Testis (tissue), 3 donors: ENCODE results near the gene GATAD2B. TPM values are rescaled to one million over a fixed set of nuclear protein-coding genes. Genes with fewer than 3 reads are reported as not detected.

ENCODE experiments used
- DNase-seq: peaks from one replicate; pipeline ENCODE4 v3.0.0-alpha.2; 2019
- H3K27ac ChIP-seq, 2 donors: fragments of 200-600 bp; sonication (generic); one replicate each; pipeline ENCODE4 v1.5.1; 2019
- H3K27me3 ChIP-seq: fragments of 200-600 bp; sonication (generic); one replicate; pipeline ENCODE4 v1.5.1; 2019
- H3K36me3 ChIP-seq: fragments of 200-600 bp; sonication (generic); one replicate; pipeline ENCODE4 v1.5.1; 2017; ENCODE audit warnings: low read depth; ENCODE audit errors: missing control alignments
- H3K4me1 ChIP-seq: fragments of 200-600 bp; sonication (generic); one replicate; pipeline ENCODE4 v1.5.1; 2019
- H3K4me3 ChIP-seq, 2 donors: fragments of 200-600 bp; sonication (generic); one replicate each; pipeline ENCODE4 v1.5.1; 2017 to 2019
- H3K9me3 ChIP-seq: fragments of 200-600 bp; sonication (generic); one replicate; pipeline ENCODE4 v1.5.1; 2017
- POLR2A ChIP-seq: fragments of 450-650 bp; IDR thresholded peaks from one replicate; pipeline ENCODE4 v1.6.1; 2017; ENCODE audit warnings: antibody characterized with exemption, mild to moderate bottlenecking, moderate library complexity
- WGBS, 2 donors: methylation state at CpG; one replicate each; pipeline ENCODE4 v1.1.5; 2018; 5-methylcytosine and 5-hydroxymethylcytosine counted together
- intact Hi-C: fragments of 100-400 bp; cut with DNase I; formaldehyde crosslinking; loops from one replicate; pipeline ENCODE4 v1.15.1; 2023; ENCODE audit warnings: low total_unique reads
- polyA plus RNA-seq: library from polyadenylated mRNA; stranded (reverse); fragments of 350-450 nt; fragmentation: Illumina TruSeq; extraction: RNeasy Lipid Tissue Mini Kit (QIAGEN cat#74804); gene quantifications from one replicate; pipeline ENCODE4 v1.2.3, GENCODE V29; 2014; ENCODE audit warnings: low read depth, low replicate concordance; ENCODE audit not compliant: insufficient read depth
- total RNA-seq, 2 donors: library from RNA; depleted of rRNA; stranded (reverse); fragments of >200 nt; gene quantifications; one replicate each; pipeline ENCODE4 v1.2.3, GENCODE V29; 2016
- TF ChIP-seq, protein P1 (sequence below), 3 experiments: fragments of 450-650 bp in 2 of 3; fragments of 200-600 bp in 1 of 3; sonication (generic) in 1 of 3; IDR thresholded peaks; one replicate each; pipeline ENCODE4 v1.5.1; 2016 to 2019; ENCODE audit warnings: antibody characterized with exemption in 3 of 3, mild to moderate bottlenecking in 2 of 3, moderate library complexity in 1 of 3

GATAD2B gene
- total and polyA plus RNA-seq, 3 donors from 2014 or later: 26.5 to 37.4 (median 32.1) TPM

- no peaks in the 10 kb centered on the region for H3K27me3 ChIP-seq
- intact Hi-C loops: no loop called here
- peaks cover 42% of the 10 kb centered on the region for H3K4me1 ChIP-seq
- no peak overlapping the region for H3K27ac ChIP-seq
- no peaks in the 10 kb centered on the region for H3K36me3 ChIP-seq
- no peak overlapping the region for H3K4me3 ChIP-seq
- no peak for TF ChIP-seq POLR2A
- TF ChIP-seq, protein P1, sequence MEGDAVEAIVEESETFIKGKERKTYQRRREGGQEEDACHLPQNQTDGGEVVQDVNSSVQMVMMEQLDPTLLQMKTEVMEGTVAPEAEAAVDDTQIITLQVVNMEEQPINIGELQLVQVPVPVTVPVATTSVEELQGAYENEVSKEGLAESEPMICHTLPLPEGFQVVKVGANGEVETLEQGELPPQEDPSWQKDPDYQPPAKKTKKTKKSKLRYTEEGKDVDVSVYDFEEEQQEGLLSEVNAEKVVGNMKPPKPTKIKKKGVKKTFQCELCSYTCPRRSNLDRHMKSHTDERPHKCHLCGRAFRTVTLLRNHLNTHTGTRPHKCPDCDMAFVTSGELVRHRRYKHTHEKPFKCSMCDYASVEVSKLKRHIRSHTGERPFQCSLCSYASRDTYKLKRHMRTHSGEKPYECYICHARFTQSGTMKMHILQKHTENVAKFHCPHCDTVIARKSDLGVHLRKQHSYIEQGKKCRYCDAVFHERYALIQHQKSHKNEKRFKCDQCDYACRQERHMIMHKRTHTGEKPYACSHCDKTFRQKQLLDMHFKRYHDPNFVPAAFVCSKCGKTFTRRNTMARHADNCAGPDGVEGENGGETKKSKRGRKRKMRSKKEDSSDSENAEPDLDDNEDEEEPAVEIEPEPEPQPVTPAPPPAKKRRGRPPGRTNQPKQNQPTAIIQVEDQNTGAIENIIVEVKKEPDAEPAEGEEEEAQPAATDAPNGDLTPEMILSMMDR (IDR thresholded peaks at IDR 0.05): no peak
- no peak for DNase-seq
- 74% methylated on average over 10 of the region's 10 CpGs for whole genome bisulfite sequencing, 2 donors
- H3K9me3 ChIP-seq: no peaks in the 10 kb centered on the region
These were observed 145.9 kb downstream of the GATAD2B start for GRCh38 chr1:153776845-153777370.

DNA sequence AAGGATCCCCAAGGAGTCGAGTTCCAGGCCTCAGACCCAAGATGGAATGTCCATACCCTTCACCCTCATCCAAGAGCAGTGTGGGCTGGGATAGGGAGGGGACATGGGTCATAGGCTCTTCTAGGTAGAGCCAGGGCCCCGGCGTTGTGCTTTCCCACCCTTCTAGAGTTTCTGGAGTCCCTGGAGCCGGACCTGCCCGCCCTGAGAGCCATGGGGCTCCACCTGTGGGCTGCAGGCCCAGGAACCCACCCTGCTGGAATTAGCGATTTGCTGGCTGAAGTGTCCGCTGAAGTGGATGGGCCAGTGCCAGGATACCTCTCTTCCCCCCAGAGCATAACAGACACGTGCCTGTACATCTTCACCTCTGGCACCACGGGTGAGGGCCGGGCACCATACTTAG lies 146.4 kb downstream of the GATAD2B start:
- DNase-seq: no peak
- Histone ChIP-seq H3K4me1 (peaks cover 42% of the 10 kb centered on the region), H3K4me3 (peak overlapping the region; percentile 55 to 68), H3K9me3 (no peaks in the 10 kb centered on the region), H3K27me3 (no peaks in the 10 kb centered on the region), H3K36me3 (no peaks in the 10 kb centered on the region), H3K27ac (peak overlapping the region; percentile 61 to 87)
- intact Hi-C loops: no loop called here
- 35 to 36% methylated on average over 10 of the region's 10 CpGs for WGBS, 2 donors
- no peak for TF ChIP-seq POLR2A
- TF ChIP-seq, protein P1 (IDR thresholded peaks at IDR 0.05): no peak

- Histone ChIP-seq H3K4me3 (peak overlapping the region; percentile 55 to 68), H3K36me3 (no peaks in the 10 kb centered on the region), H3K9me3 (no peaks in the 10 kb centered on the region), H3K27ac (peak overlapping the region; percentile 61 to 87), H3K4me1 (peaks cover 43% of the 10 kb centered on the region), H3K27me3 (no peaks in the 10 kb centered on the region)
- WGBS, 2 donors: 0 to 1% methylated on average over 15 to 59 of the region's 83 CpGs
- DNase-seq: peak; percentile 83
- intact Hi-C loops: no loop called here
- TF ChIP-seq POLR2A: no peak
- TF ChIP-seq, protein P1 (IDR thresholded peaks at IDR 0.05): no peak
These were observed 147.1 kb downstream of the GATAD2B start for GRCh38 chr1:153775458-153776327.

DNA sequence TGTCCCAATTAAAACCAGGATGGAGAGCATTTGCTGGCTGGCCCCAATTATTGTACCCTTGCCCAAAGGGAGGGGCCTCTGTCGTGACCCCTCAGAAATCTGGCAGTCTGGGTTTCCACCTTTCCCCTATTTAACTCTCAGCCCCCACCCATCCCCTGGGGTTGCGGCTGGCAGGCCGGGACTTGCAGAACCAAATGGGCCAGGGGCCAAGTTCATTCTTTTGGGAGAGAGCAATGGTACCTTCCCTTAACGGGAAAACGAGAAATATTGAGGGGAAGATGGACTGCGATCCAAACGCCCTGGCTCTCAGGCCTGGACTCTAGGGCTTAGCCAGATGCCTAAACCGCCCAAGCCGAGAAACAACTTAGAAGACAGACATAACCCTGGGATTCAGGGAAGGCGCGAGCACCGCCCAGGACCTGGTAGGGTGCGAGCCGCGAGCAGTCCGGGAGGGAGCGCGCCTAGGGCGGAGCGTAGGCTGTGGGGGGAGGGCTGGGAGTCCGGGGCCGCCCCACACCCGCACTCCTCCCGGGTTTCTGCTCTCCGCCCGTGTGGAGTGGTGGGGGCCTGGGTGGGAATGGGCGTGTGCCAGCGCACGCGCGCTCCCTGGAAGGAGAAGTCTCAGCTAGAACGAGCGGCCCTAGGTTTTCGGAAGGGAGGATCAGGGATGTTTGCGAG lies 147.9 kb downstream of the GATAD2B start, which contains the start of gene SLC27A3:
SLC27A3 (plus strand) TSS at position 628 of the 678 bp plus-strand sequence. CDS start 91 bp downstream, outside the sequence.
- 0 to 1% methylated on average over 22 to 35 of the region's 35 CpGs for WGBS, 2 donors
- Histone ChIP-seq H3K4me3 (peak within 1 kb of the TSS; percentile 55 to 68), H3K27me3 (no peaks in the 10 kb centered on the region), H3K9me3 (no peaks in the 10 kb centered on the region), H3K36me3 (no peaks in the 10 kb centered on the region), H3K4me1 (peaks cover 36% of the 10 kb centered on the region), H3K27ac (peak within 1 kb of the TSS; percentile 61 to 87)
- intact Hi-C loops: loop anchor here (5.0 kb wide), 1 partner anchor 98 kb away; the partner anchor contains the start of gene NPR1
- no peak for TF ChIP-seq POLR2A
- TF ChIP-seq, protein P1 (IDR thresholded peaks at IDR 0.05): no peak
- peak; percentile 84 for DNase-seq
